GM19193 (cell line): ENCODE results near the gene FARS2.

Source experiments
- POLR2A ChIP-seq: IDR thresholded peaks from 4 replicates; pipeline ENCODE4 v1.6.1; 2011; ENCODE audit not compliant: insufficient read depth, insufficient read length; ENCODE audit errors: extremely low read depth

Gene FARS2

GRCh38 chr6:5684320-5685053, 423.2 kb downstream of the FARS2 start:
- TF ChIP-seq POLR2A: no peak

- TF ChIP-seq POLR2A: no peak
These were observed 432.2 kb downstream of the FARS2 start for GRCh38 chr6:5693225-5694145.

GRCh38 chr6:5695260-5696245, 434.2 kb downstream of the FARS2 start:
- TF ChIP-seq POLR2A: no peak

GRCh38 chr6:5697508-5697907, 436.2 kb downstream of the FARS2 start:
- TF ChIP-seq POLR2A: no peak

GRCh38 chr6:5698318-5698717, 437.0 kb downstream of the FARS2 start:
- no peak for TF ChIP-seq POLR2A

- TF ChIP-seq POLR2A: no peak
These were observed 439.9 kb downstream of the FARS2 start for GRCh38 chr6:5701174-5701573.

GRCh38 chr6:5704708-5705107, 443.4 kb downstream of the FARS2 start:
- TF ChIP-seq POLR2A: no peak

GRCh38 chr6:5705252-5705651, 443.9 kb downstream of the FARS2 start:
- no peak for TF ChIP-seq POLR2A

GRCh38 chr6:5706124-5707033, 445.1 kb downstream of the FARS2 start:
- no peak for TF ChIP-seq POLR2A

- TF ChIP-seq POLR2A: no peak
These were observed 446.1 kb downstream of the FARS2 start for GRCh38 chr6:5707281-5708045.

GRCh38 chr6:5710516-5710915, 449.2 kb downstream of the FARS2 start:
- no peak for TF ChIP-seq POLR2A

GRCh38 chr6:5710936-5711335, 449.6 kb downstream of the FARS2 start:
- no peak for TF ChIP-seq POLR2A
